ENCODE results near the gene SPATA13.

SPATA13 gene

DNA sequence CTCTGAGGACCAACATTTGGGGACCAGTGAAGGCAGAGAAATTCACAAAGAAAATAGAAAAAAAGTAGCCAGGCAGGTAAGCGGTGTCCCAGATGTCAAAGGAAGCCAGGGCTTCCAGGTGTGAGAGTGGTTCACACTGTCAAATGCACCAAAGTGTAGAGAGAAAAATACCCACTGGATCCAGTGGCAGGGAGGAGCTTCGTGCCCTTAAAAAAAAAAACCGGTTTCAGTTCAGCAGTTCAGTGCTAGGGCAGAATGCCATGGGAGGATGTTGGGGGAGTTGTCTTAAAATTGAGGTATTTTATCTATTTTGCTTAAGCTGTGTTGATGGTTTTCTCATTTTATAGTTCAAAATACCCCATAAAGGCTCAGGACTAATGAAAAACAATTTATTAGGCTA lies 101.0 kb downstream of the SPATA13 start:
- POLR2A ChIA-PET = no interaction called here
- H3K9me3 ChIP-seq (ENCODE audit: control insufficient read depth, insufficient read depth, low read depth, low read length) = no peaks in the 10 kb centered on the region
- no peak overlapping the region for H3K4me3 ChIP-seq (ENCODE audit: low read depth, low read length)
- no peaks in the 10 kb centered on the region for H3K4me1 ChIP-seq (ENCODE audit: control insufficient read depth, insufficient read depth, low read length)
- no peak overlapping the region for H3K27ac ChIP-seq (ENCODE audit: extremely low read depth, low read depth, low read length)
- TF ChIP-seq MZF1 (tag by site-specific recombination; IDR thresholded peaks at IDR 0.05; ENCODE audit: borderline replicate concordance) = no peak
- TF ChIP-seq, protein P1, sequence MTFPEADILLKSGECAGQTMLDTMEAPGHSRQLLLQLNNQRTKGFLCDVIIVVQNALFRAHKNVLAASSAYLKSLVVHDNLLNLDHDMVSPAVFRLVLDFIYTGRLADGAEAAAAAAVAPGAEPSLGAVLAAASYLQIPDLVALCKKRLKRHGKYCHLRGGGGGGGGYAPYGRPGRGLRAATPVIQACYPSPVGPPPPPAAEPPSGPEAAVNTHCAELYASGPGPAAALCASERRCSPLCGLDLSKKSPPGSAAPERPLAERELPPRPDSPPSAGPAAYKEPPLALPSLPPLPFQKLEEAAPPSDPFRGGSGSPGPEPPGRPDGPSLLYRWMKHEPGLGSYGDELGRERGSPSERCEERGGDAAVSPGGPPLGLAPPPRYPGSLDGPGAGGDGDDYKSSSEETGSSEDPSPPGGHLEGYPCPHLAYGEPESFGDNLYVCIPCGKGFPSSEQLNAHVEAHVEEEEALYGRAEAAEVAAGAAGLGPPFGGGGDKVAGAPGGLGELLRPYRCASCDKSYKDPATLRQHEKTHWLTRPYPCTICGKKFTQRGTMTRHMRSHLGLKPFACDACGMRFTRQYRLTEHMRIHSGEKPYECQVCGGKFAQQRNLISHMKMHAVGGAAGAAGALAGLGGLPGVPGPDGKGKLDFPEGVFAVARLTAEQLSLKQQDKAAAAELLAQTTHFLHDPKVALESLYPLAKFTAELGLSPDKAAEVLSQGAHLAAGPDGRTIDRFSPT (tag by site-specific recombination; IDR thresholded peaks at IDR 0.05) = no peak
- CTCF ChIA-PET = interaction anchor here (0.6 kb wide), 1 partner anchor 100 kb away, joined by 3 read pairs; no protein-coding TSS in a partner anchor
- no peaks in the 10 kb centered on the region for H3K36me3 ChIP-seq (ENCODE audit: control insufficient read depth in 2 of 2, insufficient read depth in 1 of 2, low read length in 2 of 2)

DNA sequence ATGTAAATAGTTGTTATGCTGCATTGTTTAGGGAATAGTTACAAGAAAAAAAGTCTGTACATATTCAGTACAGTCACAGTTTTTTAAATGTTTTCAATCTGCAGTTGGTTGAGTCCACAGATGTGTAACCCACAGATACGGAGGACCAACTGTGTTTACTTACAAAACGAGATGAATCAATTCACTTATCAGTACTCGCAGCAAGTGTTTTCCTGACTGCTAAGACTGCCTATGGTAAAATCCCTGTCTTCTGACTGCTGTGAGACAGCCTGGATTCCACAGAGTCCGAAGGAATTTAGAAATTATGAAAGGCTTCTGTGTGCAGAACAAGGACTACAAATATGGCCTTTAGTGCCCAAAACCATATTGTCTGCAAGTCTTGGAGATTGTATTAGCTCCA lies 103.1 kb downstream of the SPATA13 start:
- no peaks in the 10 kb centered on the region for H3K4me1 ChIP-seq (ENCODE audit: control insufficient read depth, insufficient read depth, low read length)
- CTCF ChIA-PET = no interaction called here

DNA sequence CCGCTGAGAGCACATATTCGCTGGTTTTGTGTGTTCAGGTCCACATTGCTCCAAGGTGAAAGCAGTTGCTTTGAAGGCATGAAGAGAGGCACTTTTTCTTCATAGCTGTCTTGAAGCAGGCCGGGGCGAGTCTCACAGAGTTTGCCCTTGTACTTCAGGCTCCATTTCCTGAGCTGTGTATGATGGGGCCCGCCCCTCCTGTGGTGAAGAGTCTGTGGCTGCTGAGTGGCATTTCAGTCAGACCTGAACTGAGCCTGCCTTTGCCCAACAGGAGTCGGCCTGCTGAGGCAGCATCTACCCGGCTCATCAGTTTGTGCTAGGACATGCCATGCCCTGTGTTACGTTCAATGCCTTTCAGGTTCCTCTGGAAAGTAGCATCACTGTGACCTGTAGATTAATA lies 104.5 kb downstream of the SPATA13 start:
- H3K4me1 ChIP-seq (ENCODE audit: control insufficient read depth, insufficient read depth, low read length) = no peaks in the 10 kb centered on the region
- no peak overlapping the region for H3K27ac ChIP-seq (ENCODE audit: extremely low read depth, low read depth, low read length)
- no peak overlapping the region for H3K4me3 ChIP-seq (ENCODE audit: low read depth, low read length)
- no peak for TF ChIP-seq ZBTB17 (tag by site-specific recombination; IDR thresholded peaks at IDR 0.05)
- no peak for TF ChIP-seq ZFP41 (tag by site-specific recombination; IDR thresholded peaks at IDR 0.05; ENCODE audit: borderline replicate concordance)
- no peak for TF ChIP-seq MEIS1 (CRISPR knock-in tag; IDR thresholded peaks at IDR 0.05; ENCODE audit: borderline replicate concordance)
- no peak for TF ChIP-seq MYNN (tag by site-specific recombination; IDR thresholded peaks at IDR 0.05; ENCODE audit: borderline replicate concordance)
- no peak for TF ChIP-seq SETDB1 (IDR thresholded peaks at IDR 0.05; ENCODE audit: insufficient read length, low read length)
- no peak for TF ChIP-seq ZNF138 (tag by site-specific recombination; IDR thresholded peaks at IDR 0.05; ENCODE audit: borderline replicate concordance)
- TF ChIP-seq ZNF610 (tag by site-specific recombination; IDR thresholded peaks at IDR 0.05; ENCODE audit: borderline replicate concordance) = no peak
- TF ChIP-seq ZBTB1 (tag by site-specific recombination; IDR thresholded peaks at IDR 0.05) = no peak
- no peak for TF ChIP-seq ZFHX2 (tag by site-specific recombination; conservative IDR thresholded peaks at IDR 0.05)
- no peak for TF ChIP-seq ZNF114 (tag by site-specific recombination; IDR thresholded peaks at IDR 0.05)
- no peak for TF ChIP-seq ZNF701 (tag by site-specific recombination; IDR thresholded peaks at IDR 0.05)
- TF ChIP-seq ZNF571 (tag by site-specific recombination; IDR thresholded peaks at IDR 0.05) = no peak
- no peak for TF ChIP-seq ZNF169 (tag by site-specific recombination; IDR thresholded peaks at IDR 0.05)
- no peak for TF ChIP-seq ZBTB7A (tag by site-specific recombination; IDR thresholded peaks at IDR 0.05; ENCODE audit: low read depth)
- TF ChIP-seq ZNF664 (tag by site-specific recombination; IDR thresholded peaks at IDR 0.05) = no peak
- TF ChIP-seq ZBTB20 (tag by site-specific recombination; IDR thresholded peaks at IDR 0.05) = no peak
- TF ChIP-seq IKZF3 (tag by site-specific recombination; IDR thresholded peaks at IDR 0.05) = no peak
- TF ChIP-seq ZNF24 (tag by site-specific recombination; IDR thresholded peaks at IDR 0.05) = no peak
- ChIA-PET POLR2A (no interaction called here), CTCF (no interaction called here)
- no peaks in the 10 kb centered on the region for H3K9me3 ChIP-seq (ENCODE audit: control insufficient read depth, insufficient read depth, low read depth, low read length)
- H3K36me3 ChIP-seq (ENCODE audit: control insufficient read depth in 2 of 2, insufficient read depth in 1 of 2, low read length in 2 of 2) = no peaks in the 10 kb centered on the region

More for the DNA sequence above, 103.1 kb downstream of the SPATA13 start:
- no peak overlapping the region for H3K4me3 ChIP-seq (ENCODE audit: low read depth, low read length)
- no peak overlapping the region for H3K27ac ChIP-seq (ENCODE audit: extremely low read depth, low read depth, low read length)
- POLR2A ChIA-PET = no interaction called here
- H3K36me3 ChIP-seq (ENCODE audit: control insufficient read depth in 2 of 2, insufficient read depth in 1 of 2, low read length in 2 of 2) = no peaks in the 10 kb centered on the region
- no peak for TF ChIP-seq ZNF404 (tag by site-specific recombination; IDR thresholded peaks at IDR 0.05)
- no peaks in the 10 kb centered on the region for H3K9me3 ChIP-seq (ENCODE audit: control insufficient read depth, insufficient read depth, low read depth, low read length)

All from HEK293 (cell line).